22Rv1 (cell line): ENCODE measurements around the gene CDK5RAP2.

Experiments used
- ZFX ChIP-seq: fragments of 450-650 bp; IDR thresholded peaks from 2 replicates; pipeline ENCODE4 v1.6.1; 2017; ENCODE audit warnings: antibody characterized with exemption, borderline replicate concordance
- TF ChIP-seq, protein P1 (sequence below): fragments of 450-650 bp; IDR thresholded peaks from 2 replicates; pipeline ENCODE4 v1.5.1; 2017; ENCODE audit warnings: mild to moderate bottlenecking

DNA sequence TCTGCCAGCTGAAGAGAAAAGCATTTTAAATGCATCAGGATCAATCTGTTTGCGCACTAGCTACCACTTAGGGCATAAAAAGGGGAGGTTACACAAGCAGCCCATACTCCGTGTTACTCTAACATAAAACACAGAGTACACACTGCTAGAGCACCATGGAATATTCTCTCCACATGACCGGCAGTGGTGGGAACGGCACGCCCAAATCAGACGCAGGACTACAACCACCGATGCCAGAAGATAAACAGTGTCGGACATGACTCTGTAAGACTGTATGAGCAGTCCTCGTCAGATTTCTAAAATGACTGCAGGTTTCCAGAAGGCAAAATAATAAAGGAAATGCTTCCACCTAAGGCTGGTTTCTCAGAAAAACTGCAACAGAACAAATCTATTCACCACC is 40.0 kb downstream of the CDK5RAP2 start:
- TF ChIP-seq, protein P1, sequence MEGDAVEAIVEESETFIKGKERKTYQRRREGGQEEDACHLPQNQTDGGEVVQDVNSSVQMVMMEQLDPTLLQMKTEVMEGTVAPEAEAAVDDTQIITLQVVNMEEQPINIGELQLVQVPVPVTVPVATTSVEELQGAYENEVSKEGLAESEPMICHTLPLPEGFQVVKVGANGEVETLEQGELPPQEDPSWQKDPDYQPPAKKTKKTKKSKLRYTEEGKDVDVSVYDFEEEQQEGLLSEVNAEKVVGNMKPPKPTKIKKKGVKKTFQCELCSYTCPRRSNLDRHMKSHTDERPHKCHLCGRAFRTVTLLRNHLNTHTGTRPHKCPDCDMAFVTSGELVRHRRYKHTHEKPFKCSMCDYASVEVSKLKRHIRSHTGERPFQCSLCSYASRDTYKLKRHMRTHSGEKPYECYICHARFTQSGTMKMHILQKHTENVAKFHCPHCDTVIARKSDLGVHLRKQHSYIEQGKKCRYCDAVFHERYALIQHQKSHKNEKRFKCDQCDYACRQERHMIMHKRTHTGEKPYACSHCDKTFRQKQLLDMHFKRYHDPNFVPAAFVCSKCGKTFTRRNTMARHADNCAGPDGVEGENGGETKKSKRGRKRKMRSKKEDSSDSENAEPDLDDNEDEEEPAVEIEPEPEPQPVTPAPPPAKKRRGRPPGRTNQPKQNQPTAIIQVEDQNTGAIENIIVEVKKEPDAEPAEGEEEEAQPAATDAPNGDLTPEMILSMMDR, result no peak
- no peak for TF ChIP-seq ZFX
